ENCODE measurements around the gene CNOT11.
"Not testable (repeated sequence)": the region's sequence is repeated elsewhere in the genome, so short reads cannot be mapped to it uniquely, and the experiment has no call there.

CNOT11 gene

GRCh38 chr2:101230541-101231001, 22.1 kb upstream of the CNOT11 start:
- H3K4me3 ChIP-seq (ENCODE audit: low read depth, low read length), result no peak overlapping the region
- no peak for TF ChIP-seq CTCF (IDR thresholded peaks at IDR 0.05; ENCODE audit: borderline replicate concordance, insufficient read depth, low read depth, low read length)

GRCh38 chr2:101231240-101231639, 21.4 kb upstream of the CNOT11 start:
- no peak overlapping the region for H3K4me3 ChIP-seq (ENCODE audit: low read depth, low read length)
- no peak for TF ChIP-seq CTCF (IDR thresholded peaks at IDR 0.05; ENCODE audit: borderline replicate concordance, insufficient read depth, low read depth, low read length)

GRCh38 chr2:101231937-101232730, 20.6 kb upstream of the CNOT11 start:
- TF ChIP-seq CTCF (IDR thresholded peaks at IDR 0.05; ENCODE audit: borderline replicate concordance, insufficient read depth, low read depth, low read length), result no peak
- no peak overlapping the region for H3K4me3 ChIP-seq (ENCODE audit: low read depth, low read length)

- no peak for TF ChIP-seq CTCF (IDR thresholded peaks at IDR 0.05; ENCODE audit: borderline replicate concordance, insufficient read depth, low read depth, low read length)
Observed at GRCh38 chr2:101232770-101233169, 19.9 kb upstream of the CNOT11 start.

GRCh38 chr2:101234169-101234938, 18.3 kb upstream of the CNOT11 start:
- H3K4me3 ChIP-seq (ENCODE audit: low read depth, low read length), result no peak overlapping the region
- TF ChIP-seq CTCF (IDR thresholded peaks at IDR 0.05; ENCODE audit: borderline replicate concordance, insufficient read depth, low read depth, low read length), result no peak

More at GRCh38 chr2:101232770-101233169, 19.9 kb upstream of the CNOT11 start:
- no peak overlapping the region for H3K4me3 ChIP-seq (ENCODE audit: low read depth, low read length)

GRCh38 chr2:101235956-101236355, 16.7 kb upstream of the CNOT11 start:
- not testable (repeated sequence) for H3K4me3 ChIP-seq (ENCODE audit: low read depth, low read length)

- H3K4me3 ChIP-seq (ENCODE audit: low read depth, low read length), result not testable (repeated sequence)
Observed at GRCh38 chr2:101237944-101238343, 14.7 kb upstream of the CNOT11 start.
